GM21381 (cell line): ENCODE measurements around the gene SKA1.
"Not testable (repeated sequence)": the region's sequence is repeated elsewhere in the genome, so short reads cannot be mapped to it uniquely, and the experiment has no call there.

Experiments
- ATAC-seq: cut with Tn5 transposase; IDR thresholded peaks from one replicate; pipeline ENCODE4 v1.9.1; 2021; ENCODE audit warnings: mild to moderate bottlenecking, moderate library complexity; ENCODE audit not compliant: unreplicated experiment

Gene SKA1

DNA sequence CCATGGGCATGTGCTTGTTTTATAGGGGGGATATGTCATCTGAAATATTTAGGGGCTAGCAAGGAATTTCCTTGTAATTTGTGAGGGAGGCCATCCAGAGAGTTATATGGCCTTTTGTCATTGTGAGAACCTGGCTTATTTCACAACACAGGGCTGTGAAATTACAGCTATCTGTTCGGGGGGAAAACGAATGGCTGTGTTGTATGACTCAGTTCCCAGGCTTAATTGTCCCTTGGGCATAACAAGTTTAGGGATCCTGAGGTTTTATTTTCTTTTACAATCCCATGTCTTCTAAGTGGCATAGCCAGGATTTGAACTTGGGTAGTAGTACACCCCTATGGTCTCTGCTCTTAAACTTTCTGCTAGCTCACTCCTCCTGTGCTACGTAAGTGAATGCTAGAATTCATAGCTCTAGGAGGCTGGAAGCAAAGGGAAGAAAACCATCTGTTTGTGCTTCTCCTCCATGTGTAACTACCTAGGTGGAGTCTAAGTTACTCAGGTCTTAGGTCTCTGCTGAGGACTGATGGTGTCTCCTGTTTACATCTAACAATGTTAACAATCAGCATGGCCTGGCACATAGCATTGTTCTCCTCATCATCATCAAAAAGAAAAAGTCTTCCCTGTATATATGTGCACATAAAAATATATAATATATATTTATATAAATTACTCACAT lies 53.8 kb downstream of the SKA1 start:
- no peak for ATAC-seq

- ATAC-seq, result no peak
These were observed 54.5 kb downstream of the SKA1 start for GRCh38 chr18:50429207-50429948.

- ATAC-seq, result no peak
These were observed 58.1 kb downstream of the SKA1 start for GRCh38 chr18:50432915-50433314.

DNA sequence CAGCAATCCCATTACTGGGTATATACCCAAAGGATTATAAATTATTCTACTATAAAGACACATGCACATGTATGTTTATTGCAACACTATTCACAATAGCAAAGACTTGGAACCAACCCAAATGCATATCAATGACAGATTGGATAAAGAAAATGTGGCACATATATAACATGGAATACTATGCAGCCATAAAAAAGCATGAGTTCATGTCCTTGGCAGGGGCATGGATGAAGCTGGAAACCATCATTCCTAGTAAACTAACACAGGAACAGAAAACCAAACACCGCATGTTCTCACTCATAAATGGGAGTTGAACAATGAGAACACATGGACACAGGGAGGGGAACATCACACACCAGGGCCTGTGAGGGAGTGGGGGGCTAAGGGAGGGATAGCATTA lies 61.9 kb downstream of the SKA1 start:
- not testable (repeated sequence) for ATAC-seq

- ATAC-seq, result no peak
These were observed 64.7 kb downstream of the SKA1 start for GRCh38 chr18:50439460-50440015.

GRCh38 chr18:50441016-50441415 lies 66.2 kb downstream of the SKA1 start:
- ATAC-seq, result no peak

DNA sequence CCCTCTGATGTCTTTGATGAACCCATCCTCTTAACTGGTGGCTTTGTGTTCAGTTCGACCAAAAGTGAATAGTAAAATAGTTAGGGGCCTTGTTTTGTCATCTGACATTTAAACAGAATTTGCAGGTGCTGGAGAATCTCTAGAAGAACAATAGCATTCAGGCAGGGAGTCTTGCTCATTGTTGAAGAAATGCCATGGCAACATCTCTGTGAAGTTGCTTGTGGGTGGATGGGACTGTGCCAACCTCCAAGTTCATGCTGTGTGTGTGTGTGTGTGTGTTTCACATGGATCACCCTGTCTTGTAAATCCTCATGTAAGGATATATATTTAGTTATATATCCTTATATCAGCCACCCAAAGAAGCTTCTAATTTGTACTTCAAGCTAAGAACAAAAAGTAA lies 66.7 kb downstream of the SKA1 start:
- ATAC-seq, result no peak
